HepG2 (cell line): ENCODE data around the gene TRIM54. TPM values are rescaled to one million over a fixed set of nuclear protein-coding genes. Genes with fewer than 3 reads are reported as not detected.

Experiments used
- ASH2L ChIP-seq: fragments of 300-600, 200-600 bp; sonication (generic); IDR thresholded peaks from 2 replicates; pipeline ENCODE4 v1.7.0; 2017; ENCODE audit warnings: low read depth, mild to moderate bottlenecking, moderate library complexity, mixed read lengths, low read length; ENCODE audit not compliant: insufficient read length
- HDAC2 ChIP-seq: sonication (generic); formaldehyde crosslinking; IDR thresholded peaks from 2 replicates; pipeline ENCODE4 v1.4.0; 2020; ENCODE audit warnings: missing genetic modification reagents
- KAT2B ChIP-seq: fragments of 150-350 bp; IDR thresholded peaks from 2 replicates; pipeline ENCODE4 v1.6.1; 2014; ENCODE audit warnings: low read depth, low read length, borderline replicate concordance
- NFE2L1 ChIP-seq: sonication (generic); formaldehyde crosslinking; IDR thresholded peaks from 2 replicates; pipeline ENCODE4 v1.4.0; 2020; ENCODE audit warnings: missing genetic modification reagents, mild to moderate bottlenecking, borderline replicate concordance
- PAX8 ChIP-seq: sonication (generic); formaldehyde crosslinking; IDR thresholded peaks from 2 replicates; pipeline ENCODE4 v1.8.0; 2022; ENCODE audit warnings: mild to moderate bottlenecking, missing genetic modification reagents, borderline replicate concordance
- RAD51 ChIP-seq: fragments of 450-650 bp; IDR thresholded peaks from 2 replicates; pipeline ENCODE4 v1.6.1; 2016; ENCODE audit warnings: borderline replicate concordance
- SPEN ChIP-seq: sonication (generic); formaldehyde crosslinking; IDR thresholded peaks from 2 replicates; pipeline ENCODE4 v1.5.1; 2020; ENCODE audit warnings: low read depth, mild to moderate bottlenecking, missing genetic modification reagents
- TCF12 ChIP-seq, 2 experiments: fragments of 450-650 bp in 1 of 2; sonication (generic) in 1 of 2; formaldehyde crosslinking in 1 of 2; IDR thresholded peaks; 2 replicates each; pipeline versions ENCODE4 v1.6.1 to v1.8.0; 2017 to 2022; ENCODE audit warnings: antibody characterized with exemption in 1 of 2, mild to moderate bottlenecking in 1 of 2, missing genetic modification reagents in 1 of 2, moderate library complexity in 1 of 2
- ZBTB7B ChIP-seq: sonication (generic); formaldehyde crosslinking; IDR thresholded peaks from 2 replicates; pipeline ENCODE4 v1.4.0; 2020; ENCODE audit warnings: missing genetic modification reagents
- ZFP36L1 ChIP-seq: sonication (generic); formaldehyde crosslinking; IDR thresholded peaks from 2 replicates; pipeline ENCODE4 v1.8.0; 2022; ENCODE audit warnings: mild to moderate bottlenecking, missing genetic modification reagents, moderate library complexity
- ZNF605 ChIP-seq: sonication (generic); formaldehyde crosslinking; IDR thresholded peaks from 2 replicates; pipeline ENCODE4 v1.8.0; 2022; ENCODE audit warnings: mild to moderate bottlenecking, missing genetic modification reagents
- ZNF781 ChIP-seq: sonication (generic); formaldehyde crosslinking; IDR thresholded peaks from 2 replicates; pipeline ENCODE4 v1.5.1; 2020; ENCODE audit warnings: borderline replicate concordance, mild to moderate bottlenecking, missing genetic modification reagents; ENCODE audit errors: not compliant biosample characterization
- ZNF883 ChIP-seq: sonication (generic); formaldehyde crosslinking; IDR thresholded peaks from 2 replicates; pipeline ENCODE4 v1.5.1; 2020; ENCODE audit warnings: mild to moderate bottlenecking, missing genetic modification reagents; ENCODE audit errors: not compliant biosample characterization
- ZSCAN30 ChIP-seq: sonication (generic); formaldehyde crosslinking; IDR thresholded peaks from 2 replicates; pipeline ENCODE4 v1.5.0; 2020; ENCODE audit warnings: mild to moderate bottlenecking, missing genetic modification reagents
- polyA plus RNA-seq, 8 experiments: library from polyadenylated mRNA; depleted of rRNA in 3 of 8; stranded (reverse) in 7 of 8; unstranded in 1 of 8; fragments of >200 nt; fragmentation: Illumina TruSeq in 4 of 8; extraction: Trizol in 4 of 8; gene quantifications; 2 replicates each; pipeline versions ENCODE4 v1.2.1 to v1.2.3, GENCODE V29; 2011 to 2016; ENCODE audit warnings: low read depth in 4 of 8, missing spikeins in 1 of 8, mixed read lengths in 1 of 8; ENCODE audit not compliant: insufficient read depth in 1 of 8
- total RNA-seq, 5 experiments: library from RNA; depleted of rRNA; stranded (reverse); fragments of >200 nt; fragmentation: Illumina TruSeq; extraction: Trizol; gene quantifications; 2 replicates each; pipeline ENCODE4 v1.2.3, GENCODE V29; 2016; ENCODE audit warnings: low read depth in 1 of 5
- TF ChIP-seq, protein P1 (sequence below): sonication (generic); formaldehyde crosslinking; IDR thresholded peaks from 2 replicates; pipeline ENCODE4 v1.9.0; 2022; ENCODE audit warnings: missing genetic modification reagents, mild to moderate bottlenecking, borderline replicate concordance
- TF ChIP-seq, protein P2 (sequence below): sonication (generic); formaldehyde crosslinking; IDR thresholded peaks from 2 replicates; pipeline ENCODE4 v1.4.0; 2020; ENCODE audit warnings: low read depth, mild to moderate bottlenecking, missing genetic modification reagents
- TF ChIP-seq, protein P3 (sequence below): sonication (generic); formaldehyde crosslinking; IDR thresholded peaks from 2 replicates; pipeline ENCODE4 v1.4.0; 2020; ENCODE audit warnings: missing genetic modification reagents

The TRIM54 gene
- total and polyA plus RNA-seq, 2 of the 13 experiments (the other 11 are each of a cell fraction or from before 2014, with no cell fraction given): 0.07 to 0.13 TPM

DNA sequence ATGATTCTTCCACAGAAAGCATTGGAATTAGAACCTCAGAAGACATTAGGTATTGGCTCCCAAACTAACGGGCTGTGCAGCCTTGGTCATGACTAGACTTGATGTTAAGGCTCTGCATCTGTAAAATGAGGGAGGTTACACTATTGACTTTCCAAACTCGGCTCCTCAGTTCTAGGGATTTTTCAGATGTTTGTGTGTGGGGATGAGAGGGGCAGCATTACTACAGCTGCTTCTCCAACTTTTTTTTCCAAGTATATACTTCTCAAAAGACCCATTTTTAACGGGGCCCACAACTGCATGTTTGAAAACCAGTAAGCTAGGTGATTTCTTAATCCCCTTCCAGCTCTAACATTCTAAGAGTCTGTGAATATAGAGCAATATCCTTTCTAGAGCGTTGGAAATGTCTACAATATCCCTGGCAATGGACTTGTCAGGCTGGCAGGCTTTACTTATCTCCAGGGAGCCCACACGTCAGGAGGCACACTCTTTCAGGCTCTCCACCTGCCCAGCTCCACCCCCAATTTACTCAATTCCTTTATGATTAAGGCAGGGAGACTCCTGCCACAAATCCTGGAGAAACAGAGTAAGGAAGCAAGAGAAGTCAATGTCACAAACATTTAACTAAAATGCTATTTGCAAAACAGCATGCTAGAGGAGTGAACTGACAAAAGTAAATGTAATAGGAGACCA lies 41.5 kb downstream of the TRIM54 start (continued):
- TF ChIP-seq, protein P1, sequence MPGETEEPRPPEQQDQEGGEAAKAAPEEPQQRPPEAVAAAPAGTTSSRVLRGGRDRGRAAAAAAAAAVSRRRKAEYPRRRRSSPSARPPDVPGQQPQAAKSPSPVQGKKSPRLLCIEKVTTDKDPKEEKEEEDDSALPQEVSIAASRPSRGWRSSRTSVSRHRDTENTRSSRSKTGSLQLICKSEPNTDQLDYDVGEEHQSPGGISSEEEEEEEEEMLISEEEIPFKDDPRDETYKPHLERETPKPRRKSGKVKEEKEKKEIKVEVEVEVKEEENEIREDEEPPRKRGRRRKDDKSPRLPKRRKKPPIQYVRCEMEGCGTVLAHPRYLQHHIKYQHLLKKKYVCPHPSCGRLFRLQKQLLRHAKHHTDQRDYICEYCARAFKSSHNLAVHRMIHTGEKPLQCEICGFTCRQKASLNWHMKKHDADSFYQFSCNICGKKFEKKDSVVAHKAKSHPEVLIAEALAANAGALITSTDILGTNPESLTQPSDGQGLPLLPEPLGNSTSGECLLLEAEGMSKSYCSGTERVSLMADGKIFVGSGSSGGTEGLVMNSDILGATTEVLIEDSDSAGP: no peak
- TF ChIP-seq ASH2L (peak; percentile 21), SPEN (CRISPR knock-in tag) (no peak), ZBTB7B (CRISPR knock-in tag) (no peak), ZSCAN30 (CRISPR knock-in tag) (no peak), ZNF883 (CRISPR knock-in tag) (no peak), HDAC2 (CRISPR knock-in tag) (no peak), NFE2L1 (CRISPR knock-in tag) (no peak), TCF12 (IDR thresholded peaks at IDR 0.05) (no peak), TCF12 (CRISPR knock-in tag; IDR thresholded peaks at IDR 0.05) (no peak), RAD51 (no peak), ZNF781 (CRISPR knock-in tag) (no peak), ZFP36L1 (CRISPR knock-in tag) (no peak), KAT2B (no peak), PAX8 (CRISPR knock-in tag) (no peak), ZNF605 (CRISPR knock-in tag) (0 out of 2 replicates have a peak, but pooled peaks have one; percentile 3)
- TF ChIP-seq, protein P2, sequence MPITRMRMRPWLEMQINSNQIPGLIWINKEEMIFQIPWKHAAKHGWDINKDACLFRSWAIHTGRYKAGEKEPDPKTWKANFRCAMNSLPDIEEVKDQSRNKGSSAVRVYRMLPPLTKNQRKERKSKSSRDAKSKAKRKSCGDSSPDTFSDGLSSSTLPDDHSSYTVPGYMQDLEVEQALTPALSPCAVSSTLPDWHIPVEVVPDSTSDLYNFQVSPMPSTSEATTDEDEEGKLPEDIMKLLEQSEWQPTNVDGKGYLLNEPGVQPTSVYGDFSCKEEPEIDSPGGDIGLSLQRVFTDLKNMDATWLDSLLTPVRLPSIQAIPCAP: no peak
- TF ChIP-seq, protein P3, sequence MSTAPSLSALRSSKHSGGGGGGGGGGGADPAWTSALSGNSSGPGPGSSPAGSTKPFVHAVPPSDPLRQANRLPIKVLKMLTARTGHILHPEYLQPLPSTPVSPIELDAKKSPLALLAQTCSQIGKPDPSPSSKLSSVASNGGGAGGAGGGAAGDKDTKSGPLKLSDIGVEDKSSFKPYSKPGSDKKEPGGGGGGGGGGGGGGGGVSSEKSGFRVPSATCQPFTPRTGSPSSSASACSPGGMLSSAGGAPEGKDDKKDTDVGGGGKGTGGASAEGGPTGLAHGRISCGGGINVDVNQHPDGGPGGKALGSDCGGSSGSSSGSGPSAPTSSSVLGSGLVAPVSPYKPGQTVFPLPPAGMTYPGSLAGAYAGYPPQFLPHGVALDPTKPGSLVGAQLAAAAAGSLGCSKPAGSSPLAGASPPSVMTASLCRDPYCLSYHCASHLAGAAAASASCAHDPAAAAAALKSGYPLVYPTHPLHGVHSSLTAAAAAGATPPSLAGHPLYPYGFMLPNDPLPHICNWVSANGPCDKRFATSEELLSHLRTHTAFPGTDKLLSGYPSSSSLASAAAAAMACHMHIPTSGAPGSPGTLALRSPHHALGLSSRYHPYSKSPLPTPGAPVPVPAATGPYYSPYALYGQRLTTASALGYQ (CRISPR knock-in tag): no peak
